ENCODE measurements around the gene NPIPB4. TPM values are rescaled to one million over a fixed set of nuclear protein-coding genes. Genes with fewer than 3 reads are reported as not detected.
"Not testable (repeated sequence)": the region's sequence is repeated elsewhere in the genome, so short reads cannot be mapped to it uniquely, and the experiment has no call there.

NPIPB4 gene
- total RNA-seq = 25.1 and 25.9 TPM in 2 replicates

DNA sequence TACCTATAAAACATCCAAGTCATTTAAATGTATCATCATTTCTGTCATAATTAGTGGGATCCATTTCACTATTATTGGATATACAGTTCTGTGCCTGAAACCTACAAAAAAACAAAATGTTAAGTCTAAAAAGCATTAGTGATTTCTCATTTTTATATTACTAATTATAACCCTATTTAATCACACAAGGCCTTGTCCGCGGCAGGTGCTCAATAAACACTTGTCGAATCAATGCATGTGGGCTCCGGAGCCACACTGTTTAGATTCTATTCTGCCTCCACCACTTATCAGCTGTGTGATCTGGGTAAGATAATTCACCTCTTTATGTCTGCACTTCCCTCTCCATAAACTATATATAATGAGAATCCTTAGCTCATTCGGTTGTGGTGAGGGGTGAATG is at the start of gene NPIPB4:
Gene NPIPB4, minus strand, starts transcription at position 101 of the 400 bp plus-strand sequence. CDS start 378 bp downstream, outside the sequence.
- not testable (repeated sequence) for DNase-seq (ENCODE audit: low read depth, low spot score)

DNA sequence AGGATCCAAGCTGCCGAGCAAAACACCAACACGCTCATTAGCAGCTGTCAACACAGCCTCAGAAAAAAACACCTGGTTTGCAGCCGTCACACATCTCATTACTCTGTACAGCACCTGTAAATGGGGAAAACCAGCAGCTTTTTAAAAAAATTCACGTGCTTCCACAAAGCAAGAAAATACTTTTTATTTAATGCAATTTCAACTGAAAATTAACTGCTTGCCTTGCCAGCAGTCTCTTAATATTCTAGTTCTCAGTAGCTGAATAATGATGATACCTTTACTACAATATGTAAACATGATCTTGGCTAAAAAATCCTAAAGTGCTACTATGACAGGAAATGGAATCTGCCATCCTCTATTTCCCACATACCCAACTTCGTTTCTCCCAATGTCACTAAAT is 41.4 kb upstream of the NPIPB4 start:
- DNase-seq (ENCODE audit: low read depth, low spot score) = not testable (repeated sequence)

DNA sequence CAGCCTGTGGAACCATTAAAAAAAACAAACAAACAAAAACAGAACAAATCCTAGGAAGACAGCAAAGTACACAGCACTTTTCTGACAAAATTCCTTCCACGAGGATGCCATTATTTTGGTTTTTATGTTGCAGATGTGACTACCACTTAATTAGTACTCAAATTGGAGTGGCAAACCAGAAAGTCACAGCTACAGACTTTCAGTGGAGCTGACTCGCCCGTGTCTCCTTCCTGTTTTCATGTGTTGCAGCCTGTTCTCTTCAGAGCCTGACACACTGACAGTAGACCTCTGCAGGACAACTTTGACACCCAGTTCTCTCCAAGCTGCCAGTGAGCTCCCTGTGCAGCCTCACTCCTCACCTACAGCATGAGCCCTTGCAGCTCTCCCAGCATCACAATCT is 24.4 kb upstream of the NPIPB4 start:
- not testable (repeated sequence) for DNase-seq (ENCODE audit: low read depth, low spot score)

DNA sequence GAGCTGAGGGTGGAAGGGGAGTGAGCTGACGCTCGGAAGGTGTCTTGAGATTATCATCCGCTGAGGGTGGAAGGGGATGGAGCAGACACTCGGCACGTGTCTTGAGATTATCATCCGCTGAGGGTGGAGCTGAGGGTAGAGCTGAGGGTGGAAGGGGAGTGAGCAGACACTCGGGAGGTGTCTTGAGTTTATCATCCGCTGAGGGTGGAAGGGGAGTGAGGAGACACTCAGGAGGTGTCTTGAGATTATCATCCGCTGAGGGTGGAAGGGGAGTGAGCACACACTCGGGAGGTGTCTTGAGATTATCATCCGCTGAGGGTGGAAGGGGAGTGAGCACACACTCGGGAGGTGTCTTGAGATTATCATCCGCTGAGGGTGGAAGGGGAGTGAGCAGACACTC is 20.4 kb downstream of the NPIPB4 start:
- not testable (repeated sequence) for DNase-seq (ENCODE audit: low read depth, low spot score)

DNA sequence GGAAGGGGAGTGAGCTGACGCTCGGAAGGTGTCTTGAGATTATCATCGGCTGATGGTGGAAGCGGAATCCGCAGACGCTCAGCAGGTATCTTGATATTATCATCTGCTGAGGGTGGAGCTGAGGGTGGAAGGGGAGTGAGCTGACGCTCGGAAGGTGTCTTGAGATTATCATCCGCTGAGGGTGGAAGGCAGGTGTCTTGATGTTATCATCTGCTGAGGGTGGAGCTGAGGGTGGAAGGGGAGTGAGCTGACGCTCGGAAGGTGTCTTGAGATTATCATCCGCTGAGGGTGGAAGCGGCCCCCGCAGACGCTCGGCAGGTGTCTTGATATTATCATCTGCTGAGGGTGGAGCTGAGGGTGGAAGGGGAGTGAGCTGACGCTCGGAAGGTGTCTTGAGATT is 21.2 kb downstream of the NPIPB4 start:
- DNase-seq (ENCODE audit: low read depth, low spot score) = not testable (repeated sequence)

DNA sequence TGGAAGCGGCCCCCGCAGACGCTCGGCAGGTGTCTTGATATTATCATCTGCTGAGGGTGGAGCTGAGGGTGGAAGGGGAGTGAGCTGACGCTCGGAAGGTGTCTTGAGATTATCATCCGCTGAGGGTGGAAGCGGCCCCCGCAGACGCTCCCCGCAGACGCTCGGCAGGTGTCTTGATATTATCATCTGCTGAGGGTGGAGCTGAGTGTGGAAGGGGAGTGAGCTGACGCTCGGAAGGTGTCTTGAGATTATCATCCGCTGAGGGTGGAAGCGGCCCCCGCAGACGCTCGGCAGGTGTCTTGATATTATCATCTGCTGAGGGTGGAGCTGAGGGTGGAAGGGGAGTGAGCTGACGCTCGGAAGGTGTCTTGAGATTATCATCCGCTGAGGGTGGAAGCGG is 21.8 kb downstream of the NPIPB4 start:
- not testable (repeated sequence) for DNase-seq (ENCODE audit: low read depth, low spot score)

DNA sequence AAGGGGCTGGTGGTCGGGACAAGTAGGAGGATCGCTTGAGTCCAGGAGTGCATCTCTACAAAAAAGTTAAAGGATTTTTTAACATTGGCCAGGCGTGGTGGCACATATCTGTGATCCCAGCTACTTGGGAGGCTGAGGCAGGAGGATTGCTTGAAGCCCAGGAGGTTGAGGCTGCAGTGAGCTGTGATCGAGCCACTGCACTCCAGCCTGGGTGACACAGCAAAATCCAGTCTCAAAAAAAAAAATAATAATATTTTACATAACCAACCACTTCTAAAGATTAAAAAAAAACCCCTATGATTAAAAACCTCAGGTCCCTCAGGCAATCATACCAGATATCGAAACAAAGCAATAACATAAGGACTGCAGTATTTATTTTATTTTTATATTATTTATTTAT is 23.3 kb downstream of the NPIPB4 start:
- DNase-seq (ENCODE audit: low read depth, low spot score) = not testable (repeated sequence)

DNA sequence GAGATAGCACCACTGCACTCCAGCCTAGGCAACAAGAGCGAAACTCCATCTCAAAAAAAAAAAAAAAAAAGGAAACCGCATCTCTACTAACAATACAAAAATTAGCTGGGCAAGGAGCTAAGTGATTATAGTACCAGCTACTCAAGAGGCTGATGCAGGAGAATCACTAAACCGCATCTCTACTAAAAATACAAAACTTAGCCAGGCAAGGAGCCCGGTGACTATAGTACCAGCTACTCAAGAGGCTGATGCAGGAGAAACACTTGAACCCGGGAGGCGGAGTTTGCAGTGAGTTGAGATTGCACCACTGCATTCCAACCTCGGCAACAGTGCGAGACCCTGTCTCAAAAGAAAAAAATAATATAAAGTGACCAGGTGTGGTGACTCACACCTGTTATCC is 27.6 kb downstream of the NPIPB4 start:
- DNase-seq (ENCODE audit: low read depth, low spot score) = not testable (repeated sequence)

DNA sequence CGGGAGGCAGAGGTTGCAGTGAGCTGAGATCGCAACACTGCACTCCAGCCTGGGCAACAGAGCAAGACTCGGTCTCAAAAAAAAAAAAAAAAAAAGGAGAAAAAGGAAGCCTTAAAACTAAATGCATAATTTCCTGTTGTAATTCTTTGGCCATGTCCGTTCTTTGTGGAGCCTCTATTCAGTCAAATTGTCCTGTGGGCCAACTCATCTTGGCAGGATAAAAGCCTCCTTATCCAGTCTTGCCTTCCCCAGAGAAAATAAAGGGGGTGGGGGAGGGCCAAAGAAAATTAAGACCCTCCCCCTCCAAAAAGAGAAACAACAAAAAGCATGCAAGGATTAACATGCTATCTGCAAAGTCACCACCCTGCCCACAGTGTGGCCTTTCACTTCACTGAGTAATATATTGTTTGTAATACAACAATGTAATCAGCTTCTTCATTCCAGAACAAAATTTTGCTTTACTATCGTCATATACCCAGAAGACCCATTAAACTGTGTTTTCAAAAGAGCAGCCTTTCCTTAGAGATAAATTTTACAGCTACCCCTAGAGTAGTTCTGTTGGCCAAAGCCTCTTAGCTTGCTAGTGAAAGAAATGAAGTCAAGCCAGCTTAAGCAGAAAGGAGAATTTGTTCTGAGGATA is 31.4 kb downstream of the NPIPB4 start:
- DNase-seq (ENCODE audit: low read depth, low spot score) = not testable (repeated sequence)

DNA sequence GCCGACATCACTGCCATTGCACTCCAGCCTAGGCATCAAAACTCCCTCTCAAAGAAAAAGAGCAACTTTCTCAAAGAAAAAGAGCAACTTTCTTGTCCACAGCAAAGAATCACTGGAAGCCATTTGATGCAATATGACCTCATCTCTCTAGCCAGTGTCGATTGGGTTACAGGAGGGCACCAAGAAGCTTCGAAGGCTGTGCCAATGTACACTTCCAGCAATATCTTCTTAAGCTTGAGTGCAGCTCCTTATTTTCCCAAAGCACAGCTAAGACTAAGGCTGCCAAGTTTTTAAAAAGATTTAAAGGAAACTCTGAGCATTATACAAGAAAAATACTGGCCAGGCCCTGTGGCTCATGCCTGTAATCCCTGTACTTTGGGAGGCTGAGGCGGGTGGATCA is 32.0 kb downstream of the NPIPB4 start:
- not testable (repeated sequence) for DNase-seq (ENCODE audit: low read depth, low spot score)

DNA sequence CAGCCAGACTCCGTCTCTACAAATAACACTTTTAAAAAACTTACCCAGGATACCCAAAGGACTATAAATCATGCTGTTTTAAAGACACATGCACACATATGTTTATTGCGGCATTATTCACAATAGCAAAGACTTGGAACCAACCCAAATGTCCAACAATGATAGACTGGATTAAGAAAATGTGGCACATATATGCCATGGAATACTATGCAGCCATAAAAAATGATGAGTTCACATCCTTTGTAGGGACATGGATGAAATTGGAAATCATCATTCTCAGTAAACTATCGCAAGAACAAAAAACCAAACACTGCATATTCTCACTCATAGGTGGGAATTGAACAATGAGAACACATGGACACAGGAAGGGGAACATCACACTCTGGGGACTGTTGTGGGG is 34.3 kb downstream of the NPIPB4 start:
- not testable (repeated sequence) for DNase-seq (ENCODE audit: low read depth, low spot score)

DNA sequence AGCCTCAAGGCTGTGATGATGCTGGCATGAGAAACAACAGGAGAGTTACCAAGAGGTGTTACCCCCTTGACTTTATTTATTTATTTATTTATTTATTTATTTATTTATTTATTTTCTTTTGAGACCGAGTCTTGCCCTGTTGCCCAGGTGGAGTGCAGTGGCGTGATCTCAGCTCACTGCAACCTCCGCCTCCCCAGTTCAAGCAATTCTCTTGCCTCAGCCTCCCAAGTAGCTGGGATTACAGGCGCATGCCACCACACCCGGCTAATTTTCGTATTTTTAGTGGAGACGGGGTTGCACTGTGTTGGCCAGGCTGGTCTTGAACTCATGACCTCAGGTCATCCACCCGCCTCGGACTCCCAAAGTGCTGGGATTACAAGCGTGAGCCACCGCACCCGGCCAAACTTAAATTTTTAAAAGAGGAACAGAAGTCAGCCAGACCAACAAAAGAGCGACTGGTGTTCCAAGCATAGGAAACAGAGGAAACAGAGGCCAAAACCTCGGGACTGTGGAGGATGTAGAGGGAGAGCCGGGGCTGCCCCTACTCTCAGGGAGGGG is 36.6 kb downstream of the NPIPB4 start:
- DNase-seq (ENCODE audit: low read depth, low spot score) = not testable (repeated sequence)

DNA sequence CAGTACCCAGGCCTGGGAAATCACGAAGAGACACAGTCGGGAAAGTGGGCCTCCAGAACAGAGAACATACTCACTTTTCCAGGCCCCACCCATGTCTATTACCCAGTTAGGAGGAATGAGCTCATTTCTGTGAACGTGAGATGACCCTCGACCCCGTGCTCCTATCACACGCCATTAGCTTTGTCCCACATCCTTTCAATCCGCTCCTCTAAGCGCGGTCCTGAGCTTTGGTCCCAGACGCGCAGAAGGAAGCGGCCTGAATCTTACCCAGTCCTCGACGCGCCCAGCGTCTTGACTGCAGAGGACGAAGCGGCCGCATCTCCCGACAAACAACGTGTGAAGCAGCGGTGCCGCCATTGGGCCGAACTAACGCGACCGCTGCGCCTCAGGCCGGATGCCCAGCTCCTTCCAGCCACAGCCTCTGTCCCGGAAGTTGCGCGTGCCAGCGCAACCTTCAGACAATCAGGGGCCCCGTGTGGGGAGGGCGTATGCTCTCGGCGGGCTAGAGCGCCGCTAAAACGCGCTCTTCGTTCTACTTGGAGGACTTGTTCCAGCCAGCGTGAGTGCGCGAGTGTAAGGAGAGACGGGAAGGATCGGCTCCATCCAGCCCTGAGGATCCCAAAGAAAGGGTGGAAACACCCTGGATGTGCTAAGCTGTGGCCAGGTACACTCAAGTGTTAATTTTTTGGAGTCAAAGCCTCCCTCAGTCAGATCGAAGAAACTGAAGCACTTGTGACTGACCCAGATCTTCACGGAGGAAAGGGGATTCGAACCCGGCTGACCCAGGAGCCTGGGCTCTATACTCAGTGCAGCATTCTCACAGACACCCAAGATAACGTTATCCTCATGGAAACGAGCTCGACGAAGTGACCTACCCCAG is 37.3 kb downstream of the NPIPB4 start:
- peak; percentile 40 for DNase-seq (ENCODE audit: low read depth, low spot score)

DNA sequence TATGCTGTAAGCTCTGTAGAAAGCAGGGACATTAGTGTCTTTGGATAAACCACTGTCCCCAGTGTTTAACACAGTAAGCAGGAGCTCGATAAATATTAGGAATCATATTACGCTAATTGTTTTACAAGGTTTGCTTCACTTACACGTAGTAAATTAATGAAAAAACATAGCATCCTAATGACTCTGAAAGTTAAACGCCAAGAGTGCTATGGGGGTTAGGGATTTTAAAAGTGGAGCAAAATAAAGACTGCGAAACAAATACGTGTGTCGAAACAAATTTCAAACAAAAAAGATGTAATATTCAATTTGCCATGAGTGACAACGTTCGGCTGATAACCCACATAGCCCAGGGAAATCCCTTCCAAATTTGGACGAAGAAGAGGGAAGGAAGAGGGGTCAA is 37.9 kb downstream of the NPIPB4 start:
- not testable (repeated sequence) for DNase-seq (ENCODE audit: low read depth, low spot score)

DNA sequence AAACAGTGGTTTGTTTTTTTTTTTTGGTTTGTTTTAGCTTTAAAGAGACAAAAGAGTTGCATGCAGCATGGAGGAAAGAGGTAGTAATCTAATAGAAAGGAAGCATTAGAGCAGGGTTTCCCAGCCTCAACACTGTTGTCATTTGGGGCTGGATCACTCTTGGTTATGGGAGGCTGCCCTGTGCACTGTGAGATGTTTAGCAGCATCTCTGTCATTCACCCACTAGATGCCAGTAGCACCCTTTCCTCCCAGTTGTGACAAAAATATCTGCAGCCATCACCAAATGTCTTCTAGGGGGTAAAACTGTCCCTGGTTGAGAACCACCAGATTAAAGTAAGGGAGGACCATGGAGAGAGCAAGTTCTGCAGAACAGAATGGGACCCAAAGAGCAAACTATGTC is 40.5 kb downstream of the NPIPB4 start:
- not testable (repeated sequence) for DNase-seq (ENCODE audit: low read depth, low spot score)

DNA sequence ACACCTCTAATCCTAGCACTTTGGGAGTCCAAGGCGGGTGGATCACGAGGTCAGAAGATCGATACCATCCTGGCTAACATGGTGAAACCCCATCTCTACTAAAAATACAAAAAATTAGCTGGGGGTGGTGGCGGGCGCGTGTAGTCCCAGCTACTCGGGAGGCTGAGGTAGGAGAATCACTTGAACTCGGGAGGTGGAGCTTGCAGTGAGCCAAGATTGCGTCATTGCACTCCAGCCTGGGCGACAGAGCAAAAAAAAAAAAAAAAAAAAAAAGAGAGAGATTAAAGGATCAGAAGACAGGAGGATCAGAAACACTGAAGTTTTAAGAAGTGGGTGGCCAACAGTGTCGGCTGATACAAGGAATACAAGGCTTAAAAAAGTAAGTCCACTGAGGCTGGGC is 41.9 kb downstream of the NPIPB4 start:
- DNase-seq (ENCODE audit: low read depth, low spot score) = not testable (repeated sequence)

DNA sequence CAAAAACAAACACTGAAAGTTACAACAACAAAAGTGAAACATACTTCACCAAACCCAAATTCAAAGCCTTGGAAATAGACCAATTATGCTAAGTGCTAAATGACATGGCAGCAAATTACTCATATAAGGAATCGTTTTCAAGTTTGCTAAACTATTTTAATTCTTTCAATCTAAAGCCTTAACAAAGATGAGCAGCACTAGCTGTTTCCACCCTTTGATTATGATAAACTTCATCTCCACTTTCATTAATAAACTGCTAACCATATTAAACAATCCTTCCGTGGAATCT is 55.2 kb downstream of the NPIPB4 start:
- DNase-seq (ENCODE audit: low read depth, low spot score) = not testable (repeated sequence)

DNA sequence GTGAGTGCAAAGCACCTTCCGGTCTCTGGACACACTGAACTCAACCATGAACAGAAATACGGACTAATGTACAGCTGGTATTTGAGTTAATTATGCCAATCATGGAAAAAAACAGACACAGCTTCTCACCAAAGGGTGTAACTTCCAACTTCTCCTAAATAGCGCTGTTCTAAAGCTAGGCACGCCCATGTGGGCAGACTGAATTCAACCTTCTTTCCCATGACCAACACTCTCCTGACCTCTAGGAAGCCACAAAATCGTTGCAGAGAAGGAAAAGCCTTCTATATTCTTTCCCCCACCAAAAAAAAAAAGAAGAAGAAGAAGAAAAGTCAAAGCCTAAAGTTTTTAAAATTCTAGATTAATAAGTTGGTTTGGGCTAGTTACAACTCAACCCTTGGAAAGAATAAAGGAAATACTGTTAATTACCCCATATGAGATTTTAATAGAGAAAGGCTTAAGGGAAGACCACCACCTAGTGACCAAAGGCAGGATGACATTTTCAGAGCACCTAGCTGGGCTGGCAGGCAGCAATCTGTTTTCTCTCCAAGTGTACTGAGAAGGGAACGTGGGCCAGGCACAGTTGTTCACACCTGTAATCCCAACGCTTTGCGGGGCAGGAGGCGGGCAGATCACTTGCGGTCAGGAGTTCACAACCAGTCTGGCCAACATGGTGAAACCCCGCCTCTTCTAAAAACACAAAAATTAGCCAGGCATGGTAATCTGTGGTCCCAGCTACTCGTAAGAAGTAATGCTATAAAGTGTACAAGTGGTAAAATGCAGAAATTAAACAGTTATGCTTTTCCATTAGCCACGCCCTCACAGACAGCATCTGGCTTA is 55.8 kb downstream of the NPIPB4 start:
- not testable (repeated sequence) for DNase-seq (ENCODE audit: low read depth, low spot score)

DNA sequence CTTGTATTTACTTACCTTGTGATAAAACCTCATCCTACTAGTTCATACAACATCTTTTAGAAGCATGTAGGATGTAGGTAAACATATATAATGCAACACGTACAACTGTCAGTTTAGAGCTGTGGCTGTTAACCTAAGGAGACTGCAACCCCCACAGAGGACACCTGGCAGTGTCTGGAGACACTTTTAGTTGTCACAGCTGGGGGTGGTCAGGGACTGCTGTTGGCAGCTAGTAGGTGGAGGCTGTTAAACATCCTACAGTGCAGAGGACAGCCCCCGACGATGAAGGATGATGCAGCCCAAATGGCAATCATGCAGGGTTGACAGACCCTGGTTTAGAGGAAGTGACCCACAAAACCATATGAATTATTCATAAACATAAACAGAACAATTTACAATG is 59.0 kb downstream of the NPIPB4 start:
- not testable (repeated sequence) for DNase-seq (ENCODE audit: low read depth, low spot score)

DNA sequence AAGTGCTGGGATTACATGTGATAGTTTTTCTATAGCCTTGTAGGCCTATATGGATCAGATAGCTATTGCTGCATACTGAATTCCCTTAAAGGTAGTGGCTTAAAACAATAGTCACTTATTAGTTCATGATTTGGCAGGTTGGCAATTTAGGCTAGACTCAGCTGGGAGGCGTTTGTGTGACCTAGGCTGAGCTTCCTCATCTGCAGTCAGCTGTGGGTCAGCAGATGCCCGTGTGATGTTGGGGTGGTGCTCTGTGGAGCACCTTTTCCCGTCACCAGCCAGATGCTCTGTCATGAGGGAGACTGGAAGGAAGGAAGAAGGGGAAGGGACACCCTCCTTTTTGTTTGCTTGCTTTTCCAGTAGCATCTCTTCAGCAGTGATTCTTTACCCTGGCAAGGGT is 64.2 kb downstream of the NPIPB4 start:
- DNase-seq (ENCODE audit: low read depth, low spot score) = not testable (repeated sequence)

DNA sequence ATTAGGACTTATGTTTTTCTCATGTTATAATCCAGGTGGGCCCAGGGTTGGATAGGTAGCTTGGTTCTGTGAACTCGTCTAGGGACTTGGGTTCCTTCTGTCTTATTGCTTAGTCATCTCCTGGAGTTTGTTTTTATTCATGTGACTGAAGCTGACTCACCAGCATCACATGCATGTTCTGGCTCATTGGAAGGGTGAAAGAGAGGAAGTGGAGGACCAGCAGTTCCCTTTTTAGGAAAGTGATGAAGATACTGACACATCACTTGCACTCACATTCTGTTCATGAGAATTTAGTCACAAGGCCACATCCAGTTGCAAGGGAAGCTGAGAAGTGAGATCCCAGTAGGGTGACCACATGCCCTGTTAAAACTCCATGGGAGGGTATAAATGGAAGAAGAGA is 67.0 kb downstream of the NPIPB4 start:
- DNase-seq (ENCODE audit: low read depth, low spot score) = not testable (repeated sequence)

Data from pulmonary artery endothelial cell (primary cell).